Gastroesophageal sphincter (tissue), 3 donors: ENCODE measurements around the gene ATF2.

Experiments used
- CTCF ChIP-seq, 4 experiments: fragments of 200-600 bp in 2 of 4; fragments of 450-650 bp in 2 of 4; sonication (generic) in 1 of 4; IDR thresholded peaks; one replicate each; pipeline ENCODE4 v1.5.1; 2017 to 2019; ENCODE audit warnings: antibody characterized with exemption in 4 of 4, mild to moderate bottlenecking in 2 of 4, moderate library complexity in 2 of 4
- EP300 ChIP-seq: sonication (generic); formaldehyde crosslinking; IDR thresholded peaks from one replicate; pipeline ENCODE4 v1.6.1; 2017; ENCODE audit warnings: antibody characterized with exemption, mild to moderate bottlenecking
- POLR2A ChIP-seq, 2 donors: fragments of 450-650 bp; IDR thresholded peaks; one replicate each; pipeline ENCODE4 v1.6.1; 2017; ENCODE audit warnings: antibody characterized with exemption in 2 of 2, mild to moderate bottlenecking in 2 of 2, moderate library complexity in 1 of 2
- POLR2AphosphoS5 ChIP-seq: sonication (generic); formaldehyde crosslinking; IDR thresholded peaks from one replicate; pipeline ENCODE4 v1.6.1; 2017; ENCODE audit warnings: antibody characterized with exemption

DNA sequence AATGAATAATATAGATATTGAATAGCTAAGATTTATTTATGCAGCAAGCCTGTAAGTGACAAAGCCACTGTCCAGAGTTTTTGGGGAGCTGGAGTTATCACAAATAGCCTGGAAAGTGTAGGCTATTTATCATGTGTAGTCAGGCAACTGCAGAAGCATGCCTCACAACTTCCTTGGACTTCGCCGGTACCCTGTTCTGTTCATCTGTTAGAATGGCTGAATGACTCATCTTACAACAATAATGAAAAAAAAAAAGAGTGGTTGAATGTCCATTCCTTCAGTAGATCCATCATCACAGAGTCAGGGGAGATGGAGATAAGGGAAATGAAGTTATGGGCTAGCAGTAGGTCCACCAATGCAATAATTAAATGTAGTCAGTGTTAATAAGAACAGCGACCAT lies 37.5 kb upstream of the ATF2 start:
- no peak for TF ChIP-seq CTCF (IDR thresholded peaks at IDR 0.05)
- TF ChIP-seq POLR2A (IDR thresholded peaks at IDR 0.05) = no peak
- no peak for TF ChIP-seq POLR2AphosphoS5
- no peak for TF ChIP-seq EP300
